KG1 (cell line): Measurements from ENCODE around the gene P2RY13.

Experiments
- DNase-seq: peaks from one replicate; lab custom pipeline; 2025; lab: John Stamatoyannopoulos, UW

P2RY13 gene

DNA sequence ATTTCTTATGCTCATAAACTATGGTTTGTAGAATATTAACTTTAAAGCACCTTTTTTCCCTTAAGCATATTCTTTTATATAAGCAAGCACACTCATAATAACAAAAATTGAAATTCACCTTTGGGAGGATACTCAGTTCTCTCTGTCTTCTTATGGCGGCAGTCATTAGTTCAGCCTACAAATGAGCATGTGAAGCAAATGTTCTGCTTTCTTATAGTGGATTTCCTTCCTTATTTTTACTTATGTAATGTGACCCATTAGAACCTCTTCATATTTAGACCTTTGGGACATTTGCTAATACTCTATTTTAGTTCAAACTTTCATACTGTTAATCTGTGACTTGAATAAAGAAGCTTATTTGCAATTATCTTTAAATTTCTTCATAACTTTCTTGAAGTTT is at the start of gene P2RY13:
Gene P2RY13 (minus strand): TSS at position 187 of the 400 bp plus-strand sequence. CDS start 21 bp downstream, at position 166.
- DNase-seq = no peak

GRCh38 chr3:151377768-151378385 is 48.5 kb upstream of the P2RY13 start:
- DNase-seq = no peak

- no peak for DNase-seq
Measured at GRCh38 chr3:151372063-151372820, 42.9 kb upstream of the P2RY13 start.

GRCh38 chr3:151371526-151371925 is 42.2 kb upstream of the P2RY13 start:
- DNase-seq = no peak

DNA sequence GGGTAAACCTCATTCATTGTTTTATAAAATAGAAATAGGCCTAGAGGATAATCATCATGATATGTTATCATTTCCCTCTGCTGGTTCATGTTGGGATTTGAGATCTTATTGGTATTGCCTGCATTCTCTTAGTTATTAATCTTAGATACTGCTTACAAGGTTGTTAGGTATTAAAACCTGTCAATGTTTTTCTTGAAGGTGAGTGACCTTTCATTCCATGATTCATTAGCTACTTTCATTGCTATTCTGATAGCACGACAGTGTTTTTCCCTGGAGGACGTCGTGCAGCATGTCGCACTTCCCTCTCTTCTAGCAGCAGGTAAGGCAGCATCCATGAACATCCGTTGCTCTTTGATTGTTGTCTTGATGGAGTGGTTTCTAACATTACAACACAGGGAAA is 38.1 kb upstream of the P2RY13 start:
- no peak for DNase-seq

DNA sequence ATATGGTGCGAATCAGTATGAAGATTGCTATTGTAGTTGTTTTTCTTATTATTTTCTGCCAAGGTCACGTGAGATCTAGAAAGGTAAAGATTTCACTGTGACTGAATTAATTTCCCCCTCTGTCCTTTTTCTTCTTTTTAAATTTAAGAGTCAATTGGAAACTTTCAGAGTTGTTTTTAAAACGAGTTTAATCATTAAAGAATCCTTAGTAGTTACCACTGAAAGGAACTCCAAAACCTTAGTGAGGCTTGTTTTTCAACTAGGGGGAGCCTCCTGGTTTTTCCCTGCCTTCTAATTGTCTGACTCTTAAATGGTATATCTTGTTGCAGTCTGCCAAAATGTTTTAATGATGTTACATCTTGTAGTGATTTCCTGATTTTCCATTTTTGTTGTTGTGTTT is 37.6 kb upstream of the P2RY13 start:
- no peak for DNase-seq

DNA sequence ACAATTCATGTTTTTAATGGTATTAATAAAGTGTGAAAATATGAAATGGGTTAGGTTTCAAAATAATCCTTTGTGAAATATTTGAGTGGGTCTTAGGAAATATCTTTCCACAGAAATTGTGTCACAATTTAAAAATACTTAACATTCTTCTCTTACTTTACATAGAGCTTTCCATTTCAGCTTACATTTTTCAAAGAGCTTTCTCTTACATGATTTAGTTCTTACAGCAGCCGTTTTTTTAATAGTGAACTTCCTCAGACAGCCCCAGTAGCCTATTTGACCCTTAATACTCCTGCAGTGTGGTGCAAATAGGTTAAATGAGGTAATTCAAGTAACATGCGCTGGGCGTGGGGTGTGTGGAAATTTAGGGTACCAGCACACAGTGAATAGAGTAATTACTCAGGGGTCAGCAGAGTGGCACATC is 33.4 kb upstream of the P2RY13 start:
- no peak for DNase-seq

DNA sequence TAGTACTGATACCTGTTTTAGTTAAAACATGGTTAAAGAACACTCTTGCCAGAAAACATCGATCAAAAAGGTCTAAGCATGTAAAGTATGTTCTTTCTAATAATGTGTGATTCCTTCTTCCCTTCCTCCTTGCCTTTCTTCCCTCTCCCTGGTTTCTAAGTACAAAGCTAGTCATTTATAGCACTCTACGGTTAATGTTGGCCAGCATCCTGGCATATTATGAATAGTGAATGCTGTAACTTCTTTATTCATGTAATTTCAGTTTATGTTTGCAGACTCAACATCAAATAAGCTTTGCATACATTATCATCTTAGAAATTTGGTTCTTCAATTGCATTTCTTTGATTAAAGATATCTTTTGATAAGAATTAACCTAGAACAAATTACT is 28.1 kb upstream of the P2RY13 start:
- no peak for DNase-seq

DNA sequence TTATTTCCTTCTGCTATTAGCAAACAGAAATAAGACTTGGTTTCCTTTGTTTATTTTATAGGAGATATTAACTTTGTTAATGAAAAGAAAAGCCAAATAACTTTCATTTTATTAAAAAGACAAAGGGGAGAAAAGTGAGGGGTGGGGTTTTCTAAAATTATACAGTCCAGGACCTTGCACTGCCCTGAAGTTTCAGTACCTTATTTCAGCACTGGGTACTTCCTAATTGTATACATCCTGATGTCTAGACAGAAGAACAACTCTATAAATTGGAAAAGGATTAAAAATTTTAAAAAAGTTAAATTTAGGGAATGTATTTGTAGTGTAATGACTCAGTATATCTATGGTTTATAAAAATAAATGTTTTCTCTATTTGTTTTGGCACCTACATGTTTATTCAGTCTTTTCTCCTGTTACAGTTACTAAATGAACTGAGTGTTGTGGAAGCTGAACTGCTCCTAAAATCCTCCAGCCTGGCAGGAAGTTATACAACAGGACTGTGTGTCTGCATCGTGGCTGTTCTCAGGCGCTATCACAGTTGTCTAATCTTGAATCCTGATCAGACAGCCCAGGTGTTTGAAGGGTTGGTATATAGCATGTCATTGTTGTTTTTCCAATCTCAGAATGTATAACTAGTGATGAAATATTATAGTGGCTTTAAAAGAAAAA is 27.6 kb upstream of the P2RY13 start:
- DNase-seq = no peak

GRCh38 chr3:151351648-151352047 is 22.3 kb upstream of the P2RY13 start:
- peak; percentile 63 for DNase-seq

DNA sequence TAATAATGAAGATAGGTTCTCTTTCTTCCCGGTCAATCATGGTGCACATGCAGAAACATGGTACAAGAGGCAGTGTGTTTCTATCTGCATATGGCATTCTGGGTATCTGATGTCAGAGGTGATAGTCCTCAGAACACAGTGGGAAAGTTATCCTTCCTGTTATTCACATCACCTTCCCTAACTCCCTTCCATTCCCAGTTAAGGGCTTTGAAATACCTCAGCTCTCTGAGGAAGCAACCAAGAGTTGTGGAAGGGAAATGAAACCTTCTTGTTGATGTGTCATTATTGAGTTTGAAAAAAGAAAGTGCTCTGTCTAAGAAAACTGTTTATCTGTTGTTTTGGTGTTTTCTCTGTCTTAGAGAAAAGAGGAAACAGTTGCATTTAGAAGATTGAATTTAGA is 21.9 kb upstream of the P2RY13 start:
- DNase-seq = peak; percentile 63

GRCh38 chr3:151350656-151351055 is 21.3 kb upstream of the P2RY13 start:
- DNase-seq = no peak

GRCh38 chr3:151347432-151347831 is 18.1 kb upstream of the P2RY13 start:
- DNase-seq = peak; percentile 61

GRCh38 chr3:151346292-151346691 is 16.9 kb upstream of the P2RY13 start:
- no peak for DNase-seq

DNA sequence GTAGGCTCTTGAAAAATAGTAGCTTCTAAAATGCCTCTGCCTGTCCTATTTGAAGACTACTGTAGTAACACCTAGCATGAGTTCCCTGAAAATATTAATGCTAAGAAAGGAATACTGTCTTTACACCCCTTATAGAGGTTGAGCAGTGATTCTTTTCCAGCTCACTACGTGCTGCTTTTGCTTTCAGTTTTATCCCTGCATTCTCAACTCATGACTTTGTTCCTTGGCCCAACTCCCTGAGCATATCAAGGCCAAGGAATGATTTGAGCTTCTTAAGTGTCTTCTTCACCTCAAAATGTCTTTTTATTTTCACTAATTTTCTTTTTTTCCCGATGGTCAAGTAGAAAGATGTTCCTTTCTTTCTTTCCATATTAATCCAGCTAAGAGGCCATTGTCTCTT is 16.5 kb upstream of the P2RY13 start:
- DNase-seq = no peak

DNA sequence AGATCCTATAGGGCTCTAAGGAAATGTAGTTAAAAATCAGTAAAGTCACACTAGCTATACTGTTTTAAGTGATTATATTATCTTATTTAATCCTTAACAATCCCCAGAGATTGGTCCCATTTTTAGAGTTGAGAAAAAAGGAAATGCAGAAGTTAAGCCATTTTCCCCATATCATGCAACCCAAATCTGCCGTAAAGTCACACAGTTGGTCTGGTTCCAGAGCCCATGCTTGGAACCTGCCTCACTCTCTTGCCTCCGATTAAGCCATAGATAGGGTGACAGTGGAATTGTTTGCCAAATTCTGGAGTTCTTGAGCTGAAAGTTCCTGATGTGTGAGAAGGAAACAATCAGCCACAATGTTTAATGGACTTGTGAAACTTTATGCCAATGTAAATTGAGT is 2.3 kb upstream of the P2RY13 start:
- DNase-seq = no peak

DNA sequence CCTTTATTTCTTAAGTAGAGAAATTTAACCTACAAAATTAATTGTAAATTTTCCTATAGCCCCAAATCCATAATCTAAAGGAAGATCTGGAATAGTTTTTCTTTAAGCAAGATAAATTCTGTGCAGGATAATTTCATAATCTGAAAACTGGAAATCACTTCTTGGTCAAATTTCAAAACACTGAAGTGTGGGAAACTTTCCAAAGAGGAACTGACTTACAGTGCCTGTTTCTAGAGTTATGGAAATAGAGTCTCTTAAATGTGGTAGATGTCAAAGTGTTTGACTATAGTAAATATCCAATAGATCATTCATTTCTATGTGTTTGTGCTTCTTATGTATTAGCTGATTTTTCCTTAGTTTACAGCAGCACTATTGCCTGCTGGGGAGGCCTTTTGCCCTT is 1.6 kb upstream of the P2RY13 start:
- no peak for DNase-seq

- DNase-seq = no peak
Measured at GRCh38 chr3:151330379-151330778, 1.0 kb upstream of the P2RY13 start.

DNA sequence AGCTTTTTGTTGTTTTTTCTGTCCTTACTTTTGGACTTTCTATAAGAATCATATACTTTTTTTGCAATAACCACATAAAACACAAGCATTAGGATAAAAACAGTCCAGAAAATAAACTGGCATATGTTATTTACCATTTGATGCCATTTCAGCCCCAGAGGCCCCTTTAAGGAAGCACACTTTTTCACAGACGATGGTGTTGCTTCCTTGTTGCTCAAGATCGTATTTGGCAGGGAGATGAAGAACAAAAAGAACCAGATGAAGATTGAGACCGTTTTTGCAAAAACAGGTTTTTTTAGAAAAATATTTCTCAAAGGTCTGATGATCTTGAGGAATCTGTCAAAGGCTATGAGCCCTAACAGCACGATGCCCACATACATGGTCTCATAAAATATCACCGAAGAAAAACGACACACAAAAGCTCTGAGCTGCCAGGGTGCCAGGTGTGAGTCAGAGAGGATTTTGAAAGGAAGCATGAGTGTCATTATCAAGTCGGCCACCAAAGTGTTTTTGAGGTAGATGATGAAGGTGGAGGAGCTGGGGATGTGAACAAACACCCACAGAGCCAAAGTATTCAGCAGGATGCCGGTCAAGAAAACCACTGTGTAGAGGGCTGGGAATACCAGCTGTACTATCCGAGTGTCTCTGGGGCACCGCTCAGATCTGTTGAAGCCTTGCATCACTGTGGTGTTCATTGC is 902 bp downstream of the P2RY13 start:
- no peak for DNase-seq

DNA sequence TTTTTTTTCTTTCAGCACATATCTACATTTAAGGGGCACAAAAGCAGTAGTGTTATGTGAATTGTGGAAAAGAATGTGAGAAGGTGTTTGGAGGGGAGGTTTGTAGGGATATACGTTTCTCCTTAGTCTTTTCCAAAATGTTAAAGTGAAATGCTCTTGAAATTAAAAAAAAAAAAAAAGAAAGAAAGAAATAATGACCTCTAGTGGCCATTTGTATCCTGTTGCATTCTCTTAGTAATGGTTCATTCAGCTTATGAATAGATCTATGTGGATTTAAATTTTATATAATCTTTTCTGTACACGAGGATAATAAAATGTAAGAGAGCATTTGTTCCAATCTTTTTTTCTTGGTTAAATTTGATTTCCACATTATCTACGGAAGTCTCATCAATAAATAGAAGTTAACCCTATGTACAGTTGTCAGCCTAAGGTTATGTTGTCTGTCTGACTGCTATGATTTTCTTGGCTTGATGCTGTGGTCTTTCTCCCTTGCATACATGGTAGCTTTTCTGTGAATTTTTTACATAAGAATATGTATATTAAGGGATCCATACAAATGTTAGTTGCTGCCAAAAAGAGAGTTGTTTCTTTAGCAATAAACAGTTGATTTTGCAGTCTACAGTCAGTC is 1.7 kb downstream of the P2RY13 start:
- no peak for DNase-seq

GRCh38 chr3:151322511-151322910 is 6.8 kb downstream of the P2RY13 start:
- no peak for DNase-seq

DNA sequence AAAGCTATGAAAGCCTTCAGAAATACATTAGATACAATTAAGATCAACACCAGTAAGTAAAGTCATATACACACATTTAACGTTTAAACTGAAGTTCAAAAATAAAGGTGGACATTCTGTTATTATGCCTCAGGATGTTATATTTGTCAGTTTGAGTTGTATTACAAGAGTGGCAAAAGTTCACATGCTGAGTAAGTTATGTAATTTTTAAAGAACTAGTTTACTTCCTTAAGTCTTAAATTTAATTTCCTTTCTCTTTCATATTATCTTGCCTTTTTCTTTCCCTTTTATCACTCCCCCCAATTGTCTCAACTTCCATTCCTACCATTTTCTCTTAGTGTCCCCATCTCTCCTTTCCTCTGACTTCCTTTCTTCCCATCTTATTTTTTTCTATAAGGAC is 7.8 kb downstream of the P2RY13 start:
- no peak for DNase-seq
